ENCODE measurements around the gene MAN2B2. TPM values are rescaled to one million over a fixed set of nuclear protein-coding genes. Genes with fewer than 3 reads are reported as not detected.

Gene MAN2B2
- polyA plus RNA-seq, 1 donor (not counting 4 experiments of a cell fraction or from before 2014, with no cell fraction given) = 7.4 TPM

DNA sequence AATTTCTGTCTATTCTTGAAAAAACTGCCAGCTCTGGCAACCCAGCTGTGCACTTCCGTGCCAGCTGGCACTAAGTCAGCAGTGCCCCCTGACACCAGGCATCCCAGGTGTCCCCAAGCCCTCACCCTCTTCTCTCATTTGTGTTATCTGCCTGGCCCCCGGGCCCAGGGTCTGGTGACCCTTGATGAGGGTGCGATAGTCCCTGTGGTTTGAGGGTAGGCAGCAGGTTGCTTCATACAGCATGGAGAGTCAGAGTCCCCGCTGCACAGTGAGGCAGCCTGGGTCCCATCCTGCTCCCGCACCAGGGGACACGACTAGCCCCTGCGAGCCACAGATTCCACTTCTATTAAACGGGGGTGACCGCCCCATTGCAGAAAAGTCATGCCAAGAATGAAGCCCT, 1.9 kb downstream of the MAN2B2 start:
- Histone ChIP-seq H3K4me2 (ENCODE audit: control insufficient read depth, extremely low read depth, insufficient read depth, low read depth, low read length) (no peak overlapping the region), H3K27me3 (ENCODE audit: control insufficient read depth, extremely low read depth, insufficient read depth, low read length) (no peaks in the 10 kb centered on the region)
- dilution Hi-C loops (cut with MboI; ENCODE audit: extremely low pct_ligation_motif_present, low sequenced_read_pairs) = no loop called here

DNA sequence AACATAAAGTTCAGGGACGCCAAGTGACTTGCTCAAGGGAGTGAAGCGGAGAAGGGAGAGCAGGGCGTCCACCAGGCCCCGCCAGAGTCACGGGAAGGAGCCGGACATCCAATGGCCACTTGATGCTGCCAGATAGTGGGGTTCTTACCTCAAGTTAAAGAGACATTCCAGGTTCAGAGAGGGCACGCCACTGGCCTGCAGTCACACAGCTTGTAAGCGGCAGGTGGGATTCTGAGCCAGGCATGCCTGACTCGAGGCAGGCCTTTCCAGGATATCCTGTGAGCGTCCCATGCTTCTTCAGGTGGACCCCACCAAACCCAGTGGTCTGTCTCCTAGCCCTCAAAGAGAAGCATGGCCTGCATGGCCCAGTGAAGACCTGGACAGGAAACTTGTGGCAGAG, 2.4 kb downstream of the MAN2B2 start:
- no peaks in the 10 kb centered on the region for H3K79me2 ChIP-seq (ENCODE audit: control insufficient read depth, insufficient read depth, low read length)
- H3K27me3 ChIP-seq (ENCODE audit: control insufficient read depth, extremely low read depth, insufficient read depth, low read length) = no peaks in the 10 kb centered on the region
- FAIRE-seq (no peak), DNase-seq (ENCODE audit: low read depth, low spot score) (no peak)
- no peak overlapping the region for H3K9ac ChIP-seq (ENCODE audit: control insufficient read depth, extremely low read depth, insufficient read depth, low read length)
- H3K4me3 ChIP-seq (ENCODE audit: control insufficient read depth in 2 of 3, extremely low read depth in 1 of 3, insufficient read depth in 2 of 3, low read depth in 1 of 3, low read length in 3 of 3) = no peak overlapping the region
- peaks cover 9% of the 10 kb centered on the region for H3K4me1 ChIP-seq (ENCODE audit: control insufficient read depth, extremely low read depth, insufficient read depth, low read length)
- no peaks in the 10 kb centered on the region for H3K9me1 ChIP-seq (ENCODE audit: control insufficient read depth, extremely low read depth, insufficient read depth, low read length)
- H4K20me1 ChIP-seq (ENCODE audit: control insufficient read depth, extremely low read depth, insufficient read depth, low read length) = no peaks in the 10 kb centered on the region
- H3K4me2 ChIP-seq (ENCODE audit: control insufficient read depth, extremely low read depth, insufficient read depth, low read depth, low read length) = no peak overlapping the region
- H3K27ac ChIP-seq (ENCODE audit: control insufficient read depth, insufficient read depth, low read length) = no peak overlapping the region
- H3K9me3 ChIP-seq (ENCODE audit: control insufficient read depth, low read depth, low read length) = no peaks in the 10 kb centered on the region
- dilution Hi-C loops (cut with MboI; ENCODE audit: extremely low pct_ligation_motif_present, low sequenced_read_pairs) = no loop called here
- no peak overlapping the region for H2AFZ ChIP-seq (ENCODE audit: control insufficient read depth, low read length)
- peaks cover 4 to 16% of the 10 kb centered on the region in 2 experiments for H3K36me3 ChIP-seq (ENCODE audit: control insufficient read depth in 2 of 2, extremely low read depth in 1 of 2, insufficient read depth in 2 of 2, low read length in 2 of 2)
- TF ChIP-seq, protein P1, sequence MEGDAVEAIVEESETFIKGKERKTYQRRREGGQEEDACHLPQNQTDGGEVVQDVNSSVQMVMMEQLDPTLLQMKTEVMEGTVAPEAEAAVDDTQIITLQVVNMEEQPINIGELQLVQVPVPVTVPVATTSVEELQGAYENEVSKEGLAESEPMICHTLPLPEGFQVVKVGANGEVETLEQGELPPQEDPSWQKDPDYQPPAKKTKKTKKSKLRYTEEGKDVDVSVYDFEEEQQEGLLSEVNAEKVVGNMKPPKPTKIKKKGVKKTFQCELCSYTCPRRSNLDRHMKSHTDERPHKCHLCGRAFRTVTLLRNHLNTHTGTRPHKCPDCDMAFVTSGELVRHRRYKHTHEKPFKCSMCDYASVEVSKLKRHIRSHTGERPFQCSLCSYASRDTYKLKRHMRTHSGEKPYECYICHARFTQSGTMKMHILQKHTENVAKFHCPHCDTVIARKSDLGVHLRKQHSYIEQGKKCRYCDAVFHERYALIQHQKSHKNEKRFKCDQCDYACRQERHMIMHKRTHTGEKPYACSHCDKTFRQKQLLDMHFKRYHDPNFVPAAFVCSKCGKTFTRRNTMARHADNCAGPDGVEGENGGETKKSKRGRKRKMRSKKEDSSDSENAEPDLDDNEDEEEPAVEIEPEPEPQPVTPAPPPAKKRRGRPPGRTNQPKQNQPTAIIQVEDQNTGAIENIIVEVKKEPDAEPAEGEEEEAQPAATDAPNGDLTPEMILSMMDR (optimal IDR thresholded peaks at IDR 0.05 in 1 of 3, IDR thresholded peaks at IDR 0.05 in 1 of 3, conservative IDR thresholded peaks at IDR 0.05 in 1 of 3; ENCODE audit: extremely low read depth in 1 of 3, insufficient read depth in 2 of 3, low read length in 3 of 3) = no peak

More for the DNA sequence above, 1.9 kb downstream of the MAN2B2 start:
- H3K79me2 ChIP-seq (ENCODE audit: control insufficient read depth, insufficient read depth, low read length) = no peaks in the 10 kb centered on the region
- H2AFZ ChIP-seq (ENCODE audit: control insufficient read depth, low read length) = no peak overlapping the region
- no peaks in the 10 kb centered on the region for H3K9me1 ChIP-seq (ENCODE audit: control insufficient read depth, extremely low read depth, insufficient read depth, low read length)
- TF ChIP-seq, protein P1 (optimal IDR thresholded peaks at IDR 0.05 in 1 of 3, IDR thresholded peaks at IDR 0.05 in 1 of 3, conservative IDR thresholded peaks at IDR 0.05 in 1 of 3; ENCODE audit: extremely low read depth in 1 of 3, insufficient read depth in 2 of 3, low read length in 3 of 3) = no peak
- TF ChIP-seq EZH2 (IDR thresholded peaks at IDR 0.05; ENCODE audit: low read length) = no peak
- H3K9me3 ChIP-seq (ENCODE audit: control insufficient read depth, low read depth, low read length) = no peaks in the 10 kb centered on the region
- H3K36me3 ChIP-seq (ENCODE audit: control insufficient read depth in 2 of 2, extremely low read depth in 1 of 2, insufficient read depth in 2 of 2, low read length in 2 of 2) = peaks cover 1 to 16% of the 10 kb centered on the region in 2 experiments
- no peak for FAIRE-seq
- no peak overlapping the region for H3K27ac ChIP-seq (ENCODE audit: control insufficient read depth, insufficient read depth, low read length)
- H3K9ac ChIP-seq (ENCODE audit: control insufficient read depth, extremely low read depth, insufficient read depth, low read length) = no peak overlapping the region
- peaks cover 9% of the 10 kb centered on the region for H3K4me1 ChIP-seq (ENCODE audit: control insufficient read depth, extremely low read depth, insufficient read depth, low read length)
- no peak overlapping the region for H3K4me3 ChIP-seq (ENCODE audit: control insufficient read depth in 2 of 3, extremely low read depth in 1 of 3, insufficient read depth in 2 of 3, low read depth in 1 of 3, low read length in 3 of 3)
- no peaks in the 10 kb centered on the region for H4K20me1 ChIP-seq (ENCODE audit: control insufficient read depth, extremely low read depth, insufficient read depth, low read length)
- no peak for DNase-seq (ENCODE audit: low read depth, low spot score)
